ENCODE measurements around the gene DDI2. TPM values are rescaled to one million over a fixed set of nuclear protein-coding genes. Genes with fewer than 3 reads are reported as not detected.

The DDI2 gene
- total RNA-seq, 2 experiments from 2014 or later, result 33.7 to 34.9 TPM

GRCh38 chr1:15683345-15684039 is 66.2 kb downstream of the DDI2 start:
- ATAC-seq (no peak), DNase-seq (no peak)
- H3K9me3 Mint-ChIP-seq, result peaks cover 6% of the 10 kb centered on the region
- H3K36me3 Mint-ChIP-seq (ENCODE audit: low read depth), result peaks cover 9% of the 10 kb centered on the region
- POLR2A ChIA-PET, result no interaction called here
- intact Hi-C loops (cut with micrococcal nuclease), result no loop called here
- H3K27ac Mint-ChIP-seq, result peak overlapping the region; percentile 86
- peak overlapping the region; percentile 73 for H3K4me3 Mint-ChIP-seq
- TF ChIP-seq CTCF (IDR thresholded peaks at IDR 0.05), result no peak
- peaks cover 45% of the 10 kb centered on the region for H3K4me1 Mint-ChIP-seq (ENCODE audit: low read depth)
- no peaks in the 10 kb centered on the region for H3K27me3 Mint-ChIP-seq
- CTCF ChIA-PET, result no interaction called here

- Mint-ChIP-seq H3K4me1 (ENCODE audit: low read depth) (peaks cover 44% of the 10 kb centered on the region), H3K4me3 (peak within 1 kb of the TSS; percentile 88), H3K36me3 (ENCODE audit: low read depth) (peaks cover 13% of the 10 kb centered on the region), H3K27ac (peak within 1 kb of the TSS; percentile 86), H3K9me3 (peaks cover 6% of the 10 kb centered on the region), H3K27me3 (no peaks in the 10 kb centered on the region)
- DNase-seq (peak; percentile 45), ATAC-seq (peak; percentile 80)
- POLR2A ChIA-PET, result interaction anchor here (1.4 to 2.5 kb wide), 2 partner anchors 10 to 13 kb away, joined by 8 to 21 read pairs; no protein-coding TSS in a partner anchor
- intact Hi-C loops (cut with micrococcal nuclease), result no loop called here
- CTCF ChIA-PET, result interaction anchor here (2.0 kb wide), 1 partner anchor 13 kb away, joined by 6 read pairs; no protein-coding TSS in a partner anchor
- TF ChIP-seq CTCF (IDR thresholded peaks at IDR 0.05), result no peak
These were observed 66.8 kb downstream of the DDI2 start, which contains the start of gene PLEKHM2 for GRCh38 chr1:15684042-15684461. PLEKHM2 (plus strand) TSS chr1:15684320; CDS start chr1:15684559, 239 bp downstream.

- H3K27me3 Mint-ChIP-seq, result no peaks in the 10 kb centered on the region
- TF ChIP-seq CTCF (IDR thresholded peaks at IDR 0.05), result peak; percentile 20
- H3K9me3 Mint-ChIP-seq, result peaks cover 6% of the 10 kb centered on the region
- POLR2A ChIA-PET, result interaction anchor here (1.4 to 2.5 kb wide), 2 partner anchors 9 to 12 kb away, joined by 8 to 21 read pairs; no protein-coding TSS in a partner anchor
- H3K4me1 Mint-ChIP-seq (ENCODE audit: low read depth), result peaks cover 43% of the 10 kb centered on the region
- peak overlapping the region; percentile 85 for H3K27ac Mint-ChIP-seq
- DNase-seq, result peak; percentile 51
- ATAC-seq, result peak; percentile 53
- CTCF ChIA-PET, result interaction anchor here (2.0 kb wide), 1 partner anchor 13 kb away, joined by 6 read pairs; no protein-coding TSS in a partner anchor
- intact Hi-C loops (cut with micrococcal nuclease), result no loop called here
- peaks cover 13% of the 10 kb centered on the region for H3K36me3 Mint-ChIP-seq (ENCODE audit: low read depth)
- H3K4me3 Mint-ChIP-seq, result peak overlapping the region; percentile 88
These were observed 67.4 kb downstream of the DDI2 start for GRCh38 chr1:15684468-15685291.

GRCh38 chr1:15685820-15686219 is 68.6 kb downstream of the DDI2 start:
- intact Hi-C loops (cut with micrococcal nuclease), result no loop called here

More at GRCh38 chr1:15685820-15686219, 68.6 kb downstream of the DDI2 start:
- DNase-seq (no peak), ATAC-seq (no peak)
- Mint-ChIP-seq H3K27me3 (no peaks in the 10 kb centered on the region), H3K27ac (peak overlapping the region; percentile 40), H3K4me3 (peak overlapping the region; percentile 88), H3K9me3 (peaks cover 6% of the 10 kb centered on the region), H3K4me1 (ENCODE audit: low read depth) (peaks cover 37% of the 10 kb centered on the region), H3K36me3 (ENCODE audit: low read depth) (peaks cover 13% of the 10 kb centered on the region)
- CTCF ChIA-PET, result interaction anchor here (2.0 kb wide), 1 partner anchor 11 kb away, joined by 6 read pairs; no protein-coding TSS in a partner anchor
- POLR2A ChIA-PET, result interaction anchor here (1.4 to 2.5 kb wide), 2 partner anchors 8 to 11 kb away, joined by 8 to 21 read pairs; no protein-coding TSS in a partner anchor
- TF ChIP-seq CTCF (IDR thresholded peaks at IDR 0.05), result no peak

Measured in activated CD8-positive, alpha-beta T cell treated with anti-CD3 and anti-CD28 coated beads for 36 hours (primary cell).